Stimulated activated CD8-positive, alpha-beta memory T cell treated with anti-CD3 and anti-CD28 coated beads, Interleukin-7, amount 100 ng/mL, for 1 hour (primary cell): Measurements from ENCODE around the gene FHIT.
"Not testable (repeated sequence)": the region's sequence is repeated elsewhere in the genome, so short reads cannot be mapped to it uniquely, and the experiment has no call there.

ENCODE experiments used
- DNase-seq, 2 donors: peaks; one replicate each; pipeline ENCODE4 v3.0.0-alpha.2; 2020; ENCODE audit warnings: low read depth in 2 of 2

The FHIT gene

GRCh38 chr3:60573494-60573893 lies 677.8 kb downstream of the FHIT start:
- DNase-seq: no peak

DNA sequence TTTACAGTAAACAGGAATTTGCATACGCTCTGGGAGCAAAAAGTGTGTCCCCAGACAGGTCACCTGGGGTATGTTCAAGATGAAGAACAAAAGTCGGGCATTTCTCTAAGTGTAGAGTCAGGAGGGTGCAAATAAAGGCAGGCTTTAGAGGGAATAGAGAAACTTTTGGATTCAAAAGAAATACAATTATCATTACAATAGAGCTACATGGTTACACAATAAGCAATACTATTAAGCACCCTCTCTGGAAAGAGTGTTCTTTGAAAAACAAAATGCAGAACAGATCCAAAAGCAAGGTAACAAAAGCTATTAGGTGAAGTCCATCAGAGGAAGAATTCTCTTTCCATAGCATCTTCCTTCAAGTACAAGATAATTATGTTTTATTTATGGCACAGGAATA lies 679.7 kb downstream of the FHIT start:
- no peak for DNase-seq

- DNase-seq: no peak
Measured at GRCh38 chr3:60557122-60557521, 694.1 kb downstream of the FHIT start.

DNA sequence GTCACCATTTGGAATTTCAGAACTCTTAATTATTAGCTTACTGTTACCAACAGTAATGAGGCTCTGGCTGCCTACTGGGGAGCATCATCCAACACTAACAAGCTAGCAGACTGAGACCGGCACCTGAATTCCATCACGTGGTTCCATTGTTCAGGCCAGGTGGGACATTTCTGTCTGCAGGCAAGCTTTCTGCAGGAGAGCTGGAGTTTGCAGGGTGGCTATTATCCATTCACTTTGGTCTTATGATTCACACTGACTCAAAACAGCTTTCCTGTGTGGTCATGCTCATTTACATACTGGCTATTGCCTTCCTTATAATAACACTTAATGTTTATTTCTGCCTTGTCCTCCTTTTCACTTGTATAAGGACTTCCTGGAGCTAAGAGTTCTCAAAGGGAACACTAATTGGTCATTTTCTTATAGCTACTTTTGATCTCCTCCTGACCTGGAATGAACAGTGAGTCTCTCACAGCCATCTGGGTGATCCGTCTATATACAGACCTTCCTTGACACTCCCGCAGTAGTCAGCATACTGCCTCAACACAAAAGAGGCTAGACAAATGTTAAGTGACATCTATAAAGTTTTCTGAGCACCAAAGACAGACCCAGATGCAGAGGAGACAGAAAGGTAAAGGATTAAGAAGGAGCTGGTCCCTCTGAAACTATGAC lies 695.4 kb downstream of the FHIT start:
- DNase-seq: no peak

- DNase-seq: no peak
Measured at GRCh38 chr3:60553144-60553543, 698.1 kb downstream of the FHIT start.

- DNase-seq: no peak
Measured at GRCh38 chr3:60552581-60552980, 698.7 kb downstream of the FHIT start.

DNA sequence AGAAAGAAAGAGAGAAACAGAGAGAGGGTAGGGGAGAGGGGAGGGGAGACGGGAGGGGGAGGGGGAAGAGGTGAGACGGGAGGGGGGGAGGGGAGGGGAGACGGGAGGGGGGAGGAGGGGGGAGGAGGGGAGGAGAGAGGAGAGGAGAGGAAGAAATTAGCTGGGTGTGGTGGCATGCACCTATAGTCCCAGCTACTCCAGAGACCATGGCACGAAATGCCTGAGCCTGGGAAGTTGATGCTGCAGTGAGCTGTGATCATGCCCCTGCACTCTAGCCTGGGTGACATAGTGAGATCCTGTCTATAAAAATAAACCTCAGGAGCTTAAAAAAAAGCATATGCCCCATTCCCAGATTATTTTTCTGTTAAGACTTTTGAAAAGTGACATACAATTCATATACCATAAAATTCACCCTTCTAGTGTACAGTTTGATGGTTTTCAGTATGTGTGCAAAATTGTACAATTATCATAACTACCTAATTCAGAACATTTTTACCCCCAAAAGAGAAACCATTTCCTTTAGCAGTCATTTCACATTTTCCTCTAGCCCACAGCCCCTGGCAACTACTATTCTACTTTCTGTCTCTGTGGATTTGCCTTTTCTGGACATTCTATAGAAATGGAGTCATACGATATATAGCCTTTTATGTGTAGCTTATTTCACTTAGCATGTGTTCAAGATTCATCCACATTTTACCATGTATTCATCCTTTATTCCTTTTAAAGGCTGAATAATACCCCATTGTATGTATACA lies 699.6 kb downstream of the FHIT start:
- no peak for DNase-seq

DNA sequence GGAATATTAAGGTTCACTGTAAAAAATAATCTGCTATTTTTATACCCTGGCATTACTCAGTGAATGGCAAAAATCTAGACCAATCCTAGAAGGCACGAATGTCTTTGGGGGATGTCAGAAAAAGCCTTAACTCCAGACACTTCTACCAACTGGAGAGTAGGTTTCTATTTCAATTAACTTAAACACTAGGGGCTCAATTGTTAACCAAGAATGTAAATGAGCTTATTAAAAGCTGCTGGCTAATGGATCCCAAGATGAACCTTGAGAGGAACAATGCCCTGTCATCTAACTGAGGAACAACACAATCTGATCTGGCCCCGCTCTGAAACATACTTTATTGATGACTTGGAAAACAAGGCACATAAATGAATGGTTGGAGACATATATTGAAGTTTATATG lies 701.4 kb downstream of the FHIT start:
- DNase-seq: no peak

DNA sequence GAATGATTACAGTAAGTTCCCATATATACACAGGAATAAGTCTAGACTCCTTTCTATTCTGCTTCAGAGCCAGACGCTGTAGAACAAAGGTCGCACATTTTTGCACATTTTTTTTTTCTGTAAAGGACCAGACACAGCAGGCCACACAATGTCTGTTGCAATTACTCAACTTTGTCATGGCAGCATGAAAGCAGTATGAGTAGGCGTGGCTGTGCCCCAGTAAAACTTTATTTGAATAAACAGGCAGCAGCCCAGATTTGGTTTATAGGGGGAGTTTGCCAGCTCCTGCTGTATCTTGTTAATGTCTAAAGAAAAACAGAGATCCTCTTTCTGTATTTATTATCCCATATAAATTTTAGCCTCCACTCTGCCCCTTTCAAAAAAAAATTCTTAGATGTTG lies 708.3 kb downstream of the FHIT start:
- no peak for DNase-seq

DNA sequence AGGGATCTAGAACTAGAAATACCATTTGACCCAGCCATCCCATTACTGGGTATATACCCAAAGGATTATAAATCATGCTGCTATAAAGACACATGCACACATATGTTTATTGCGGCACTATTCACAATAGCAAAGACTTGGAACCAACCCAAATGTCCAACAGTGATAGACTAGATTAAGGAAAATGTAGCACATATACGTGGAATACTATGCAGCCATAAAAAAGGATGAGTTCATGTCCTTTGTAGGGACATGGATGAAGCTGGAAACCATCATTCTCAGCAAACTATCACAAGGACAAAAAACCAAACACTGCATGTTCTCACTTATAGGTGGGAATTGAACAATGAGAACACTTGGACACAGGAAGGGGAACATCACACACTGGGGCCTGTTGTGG lies 711.9 kb downstream of the FHIT start:
- DNase-seq: not testable (repeated sequence)

GRCh38 chr3:60536420-60536819 lies 714.8 kb downstream of the FHIT start:
- no peak for DNase-seq

- no peak for DNase-seq
Measured at GRCh38 chr3:60531759-60532158, 719.5 kb downstream of the FHIT start.

DNA sequence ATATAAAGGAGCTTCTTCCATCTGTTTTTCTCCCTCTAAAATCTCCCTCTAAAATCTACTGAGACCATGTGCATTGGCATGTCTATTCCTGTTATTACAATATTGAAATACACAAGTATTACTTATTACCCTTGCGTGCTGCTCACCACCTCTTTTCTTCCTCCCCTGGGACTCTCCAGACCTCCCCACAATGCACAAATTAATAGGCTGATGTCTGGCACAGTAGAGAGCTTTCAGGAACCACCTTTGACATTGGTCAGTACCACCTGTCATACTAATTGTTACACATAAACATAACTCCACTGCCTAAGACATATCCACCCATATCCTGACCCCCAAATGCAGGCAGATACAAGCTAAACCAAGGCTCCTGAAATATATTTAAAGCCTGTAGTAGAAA lies 722.6 kb downstream of the FHIT start:
- DNase-seq: no peak

DNA sequence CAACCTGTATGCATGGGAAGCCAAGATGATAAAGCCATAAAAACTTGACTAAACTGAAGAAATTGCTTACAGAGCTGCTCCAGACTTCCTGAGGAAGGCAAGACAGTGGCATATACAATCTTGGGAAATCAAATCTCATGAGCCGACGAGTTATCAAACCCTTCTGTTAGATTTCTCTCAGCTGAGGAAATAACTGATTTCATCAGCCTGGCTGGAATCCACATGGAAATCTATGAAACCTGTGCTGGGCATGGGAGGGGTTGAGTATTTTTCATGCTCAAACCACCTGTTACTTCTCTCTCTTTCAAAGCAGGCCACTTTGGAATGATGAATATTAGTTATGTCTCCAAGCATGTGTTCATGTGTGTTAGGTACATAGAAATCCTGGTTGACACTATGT lies 727.7 kb downstream of the FHIT start:
- DNase-seq: no peak

DNA sequence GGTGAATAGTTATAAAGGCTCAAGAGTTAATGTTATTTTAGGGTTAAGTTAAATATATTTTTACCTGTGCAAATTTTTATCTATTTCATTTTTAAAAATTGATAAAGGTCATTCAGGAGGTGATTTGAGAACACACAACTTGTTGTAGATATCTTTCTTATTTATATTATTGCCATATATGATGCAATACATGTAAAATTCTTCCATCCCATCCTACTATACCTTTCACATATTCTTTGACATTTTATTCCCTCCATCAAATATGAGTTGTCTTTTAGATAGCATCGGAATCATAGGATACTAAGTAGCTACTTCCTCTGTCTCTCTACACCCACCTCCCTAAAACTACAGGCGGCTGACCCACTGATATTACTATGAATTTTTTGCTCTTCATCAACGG lies 734.1 kb downstream of the FHIT start:
- no peak for DNase-seq

DNA sequence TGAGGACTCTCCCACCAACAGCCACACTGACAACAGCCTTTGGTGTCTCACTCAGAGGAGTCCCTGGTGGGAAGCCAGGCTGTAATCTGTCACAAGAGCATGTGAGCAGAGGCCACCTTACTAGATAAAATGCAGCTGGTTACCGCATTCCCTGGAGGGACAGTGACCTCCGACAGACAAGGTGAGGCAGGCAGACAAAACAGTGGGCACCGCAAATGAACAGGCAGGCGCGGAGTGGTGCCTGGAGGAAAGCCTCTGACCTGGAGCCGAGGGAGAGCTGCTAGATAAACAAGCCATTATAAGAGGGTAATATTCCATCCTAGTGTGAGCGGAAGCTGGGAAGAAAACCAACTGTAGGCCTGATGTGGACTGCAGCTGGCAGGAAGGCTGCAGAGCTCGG lies 736.4 kb downstream of the FHIT start:
- DNase-seq: no peak

- no peak for DNase-seq
Measured at GRCh38 chr3:60514085-60514649, 737.1 kb downstream of the FHIT start.

GRCh38 chr3:60513241-60513640 lies 738.0 kb downstream of the FHIT start:
- DNase-seq: no peak

- no peak for DNase-seq
Measured at GRCh38 chr3:60512506-60512905, 738.7 kb downstream of the FHIT start.

DNA sequence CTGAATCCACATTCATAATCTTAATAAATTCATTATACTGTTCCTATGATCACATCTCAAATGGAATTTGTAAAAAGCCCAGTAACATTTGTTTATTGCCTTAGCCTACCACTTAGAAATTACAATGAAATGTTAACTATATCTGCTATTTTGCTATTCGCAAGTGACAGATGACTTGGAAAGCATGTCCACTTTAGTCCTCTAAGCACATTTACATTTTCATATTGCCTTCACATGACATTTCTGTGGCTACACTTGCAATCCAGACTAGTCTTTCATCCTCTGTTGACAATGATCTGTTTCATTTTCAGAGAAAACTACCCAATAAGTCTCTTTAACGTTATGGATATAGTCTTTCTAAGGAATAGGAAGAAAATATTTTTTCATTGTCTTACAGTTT lies 741.8 kb downstream of the FHIT start:
- DNase-seq: no peak

DNA sequence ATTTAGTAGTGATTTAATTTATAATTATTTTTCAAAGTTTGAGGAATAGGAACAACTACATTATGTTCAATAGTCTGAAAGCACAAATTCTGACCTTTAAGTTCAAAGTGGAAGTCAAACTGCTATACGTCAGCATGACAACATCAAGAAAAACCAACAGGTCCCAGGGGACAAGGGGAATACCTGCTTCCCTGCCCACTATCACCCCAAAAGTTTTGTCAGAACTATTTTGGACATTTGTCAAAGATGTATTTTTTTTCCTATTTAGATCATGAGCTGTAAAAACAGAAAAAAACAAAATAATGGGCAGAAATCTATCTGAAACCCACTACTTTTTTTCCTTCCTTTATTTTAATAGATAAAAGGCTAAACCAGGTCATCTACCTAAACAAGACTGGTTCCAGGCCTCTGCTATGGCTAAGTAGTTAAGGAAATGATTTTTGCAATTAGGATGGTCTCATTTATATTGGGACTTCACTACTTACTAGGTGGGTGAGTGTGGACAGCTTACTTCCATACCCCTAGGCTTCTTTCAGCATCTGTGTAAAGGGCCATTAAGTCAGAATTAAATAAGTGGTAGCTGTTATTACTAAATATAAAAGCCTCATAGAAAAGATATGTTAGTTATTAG lies 746.3 kb downstream of the FHIT start:
- no peak for DNase-seq

DNA sequence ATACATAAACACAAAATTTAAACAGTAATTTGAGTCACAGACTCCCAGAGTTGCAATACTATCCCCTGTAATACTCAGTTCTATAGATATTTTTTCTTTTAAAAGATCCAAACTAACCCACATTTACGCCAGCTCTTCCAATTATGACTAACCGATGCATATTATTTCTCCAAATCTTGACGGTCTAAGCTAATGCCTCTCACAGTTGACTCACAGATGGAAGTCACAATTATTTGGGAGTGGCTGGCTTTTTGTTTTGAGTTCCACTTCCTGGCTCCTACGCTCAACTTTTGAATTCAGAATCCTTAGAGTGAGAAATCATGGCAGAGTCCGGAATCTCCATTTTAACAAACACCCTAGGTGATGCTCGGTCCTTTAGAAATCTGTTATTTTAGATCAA lies 749.9 kb downstream of the FHIT start:
- DNase-seq: no peak

DNA sequence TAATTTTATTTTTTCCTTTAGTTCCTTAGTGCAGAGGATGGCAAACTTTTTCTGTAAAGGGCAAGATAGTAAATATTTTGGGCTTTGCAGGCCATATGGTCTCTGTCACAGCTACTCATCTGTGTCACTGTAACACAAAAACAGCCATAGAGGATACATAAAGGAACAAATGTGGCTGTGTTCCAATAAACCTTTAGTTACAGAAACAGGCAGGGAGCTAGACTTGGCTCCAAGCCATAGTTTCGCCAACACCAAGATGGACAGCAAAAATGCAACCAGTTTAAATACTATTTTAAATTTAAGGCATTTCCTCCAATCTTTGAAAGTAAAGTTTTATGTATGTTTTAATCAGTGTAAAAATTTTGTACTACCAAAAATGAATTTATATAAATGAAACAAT lies 753.4 kb downstream of the FHIT start:
- no peak for DNase-seq
